ENCODE results near the gene PSMA7. TPM values are rescaled to one million over a fixed set of nuclear protein-coding genes. Genes with fewer than 3 reads are reported as not detected.

Gene PSMA7
- total and polyA plus RNA-seq, 2 of the 8 experiments (the other 6 are each of a cell fraction or from before 2014, with no cell fraction given), result 361 to 648 TPM

DNA sequence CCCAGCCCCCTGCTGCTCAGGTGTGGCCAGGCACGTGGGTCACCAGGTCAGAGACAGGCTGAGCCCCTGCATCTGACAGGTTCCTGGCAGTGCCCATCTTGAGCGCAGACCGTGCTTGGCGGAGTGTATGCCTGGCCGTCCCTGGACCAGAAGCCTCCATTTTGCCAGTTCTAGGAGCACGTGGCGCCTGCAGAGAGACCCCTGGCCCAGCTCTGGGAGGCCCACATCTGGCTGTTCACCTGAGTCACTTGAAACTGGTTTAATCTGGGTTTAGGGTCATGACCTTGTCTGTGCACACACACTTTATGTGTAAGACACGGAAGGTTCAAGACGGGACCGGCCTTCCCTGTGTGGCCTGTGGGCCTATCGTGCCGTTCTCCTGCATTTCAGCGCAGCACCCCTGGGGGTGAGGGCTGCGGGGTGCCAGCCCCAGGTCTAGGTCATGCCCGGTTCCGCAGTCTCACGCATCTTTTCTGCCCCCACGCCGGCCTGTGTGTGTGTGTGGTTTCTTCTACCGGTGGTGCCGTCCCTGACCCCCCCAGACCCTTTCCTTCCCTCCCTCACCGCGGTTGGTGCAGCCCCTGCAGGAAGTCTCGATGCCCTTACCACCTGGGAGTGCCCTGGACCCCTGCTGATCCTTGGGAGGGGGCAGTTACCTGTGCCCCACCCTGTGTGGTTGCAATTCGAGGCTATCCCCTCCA lies 14.3 kb upstream of the PSMA7 start (continued):
- TF ChIP-seq SIRT6 (IDR thresholded peaks at IDR 0.05; ENCODE audit: low read length) (no peak), FOSL1 (IDR thresholded peaks at IDR 0.05; ENCODE audit: insufficient read depth, low read depth, low read length) (no peak), BCL11A (IDR thresholded peaks at IDR 0.05; ENCODE audit: low read depth in 2 of 2, low read length in 2 of 2) (no peak), CHD2 (IDR thresholded peaks at IDR 0.05; ENCODE audit: low read length) (no peak), ZNF274 (IDR thresholded peaks at IDR 0.05; ENCODE audit: borderline replicate concordance, extremely low read depth, low read length) (no peak), BRCA1 (IDR thresholded peaks at IDR 0.05; ENCODE audit: low read depth, low read length) (no peak), TAF7 (optimal IDR thresholded peaks at IDR 0.05; ENCODE audit: borderline replicate concordance, low read depth, low read length) (no peak), MAFK (IDR thresholded peaks at IDR 0.05; ENCODE audit: low read depth, low read length) (no peak), RAD21 (IDR thresholded peaks at IDR 0.05 in 1 of 2, conservative IDR thresholded peaks at IDR 0.05 in 1 of 2; ENCODE audit: low read depth in 2 of 2, low read length in 2 of 2) (no peak), SP4 (IDR thresholded peaks at IDR 0.05; ENCODE audit: low read length) (no peak), HDAC2 (IDR thresholded peaks at IDR 0.05; ENCODE audit: borderline replicate concordance in 1 of 2, low read depth in 2 of 2, low read length in 2 of 2) (no peak)
